Activated CD4-positive, CD25-positive, alpha-beta regulatory T cell treated with anti-CD3 and anti-CD28 coated beads, Interleukin-2, amount 50 U/mL, for 16 hours (primary cell): Measurements from ENCODE around the gene GMIP.
A peak's percentile ranks its signal among the peaks of the same experiment; 100 is the strongest.
"Not testable (repeated sequence)": the region's sequence is repeated elsewhere in the genome, so short reads cannot be mapped to it uniquely, and the experiment has no call there.

Experiments used
- DNase-seq: peaks from one replicate; pipeline ENCODE4 v3.0.0-alpha.2; 2020; ENCODE audit warnings: low read depth, low spot score

Gene GMIP

DNA sequence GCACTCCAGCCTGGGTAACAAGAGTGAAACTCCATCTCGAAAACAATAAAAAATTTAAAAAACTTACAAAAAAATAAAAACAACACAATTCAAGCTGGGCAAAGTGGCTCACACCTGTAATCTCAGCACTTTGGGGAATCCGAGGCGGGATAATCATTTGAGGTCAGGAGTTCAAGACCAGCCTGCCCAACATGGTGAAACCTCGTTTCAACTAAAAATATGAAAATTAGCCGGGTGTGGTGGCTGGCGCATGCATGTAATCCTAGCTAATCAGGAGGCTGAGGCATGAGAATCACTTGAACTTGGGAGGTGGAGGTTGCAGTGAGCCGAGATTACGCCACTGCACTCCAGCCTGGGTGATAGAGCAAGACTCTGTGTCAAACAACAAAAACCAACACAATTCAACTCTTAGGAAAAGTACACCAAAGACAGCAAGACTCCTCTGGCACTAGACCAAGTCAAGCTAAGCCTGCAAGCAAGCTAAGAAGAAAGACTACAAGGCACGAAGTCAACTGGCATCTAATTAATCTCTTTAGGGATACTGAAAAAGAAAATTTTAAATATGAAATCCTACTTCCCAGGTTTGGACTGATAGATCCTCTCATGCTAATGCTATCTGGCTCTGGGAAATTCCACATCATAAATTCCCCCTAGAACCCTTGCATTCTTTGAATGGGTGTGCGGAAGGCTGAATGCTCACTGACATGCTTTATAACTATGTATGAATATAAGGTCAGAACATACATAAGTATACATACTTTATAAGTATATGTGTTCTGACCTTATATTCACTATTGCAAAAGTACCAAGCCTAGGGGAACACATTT lies 32.9 kb downstream of the GMIP start:
- no peak for DNase-seq

- not testable (repeated sequence) for DNase-seq
These were observed 36.8 kb downstream of the GMIP start for GRCh38 chr19:19606686-19607085.

DNA sequence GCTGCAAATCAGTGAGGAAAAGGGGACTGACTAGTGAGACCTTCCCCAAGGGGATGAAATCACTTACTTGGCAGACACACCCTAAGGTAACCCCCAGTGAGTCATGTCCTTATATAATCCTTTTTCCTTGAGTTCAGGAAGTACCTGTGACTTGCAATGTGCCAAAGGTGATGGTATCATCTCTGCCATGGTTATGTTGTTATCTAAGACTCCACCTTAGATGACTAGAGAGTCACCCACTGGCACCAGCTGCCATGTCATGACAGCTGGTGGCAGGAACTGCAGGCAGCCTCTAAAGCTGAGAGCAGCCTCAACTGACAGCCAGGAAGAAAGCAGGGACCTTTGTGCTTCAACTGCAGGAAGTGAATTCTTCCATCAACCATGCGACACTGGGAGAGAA lies 37.4 kb downstream of the GMIP start:
- no peak for DNase-seq

- no peak for DNase-seq
These were observed 40.6 kb downstream of the GMIP start for GRCh38 chr19:19602713-19603324.

DNA sequence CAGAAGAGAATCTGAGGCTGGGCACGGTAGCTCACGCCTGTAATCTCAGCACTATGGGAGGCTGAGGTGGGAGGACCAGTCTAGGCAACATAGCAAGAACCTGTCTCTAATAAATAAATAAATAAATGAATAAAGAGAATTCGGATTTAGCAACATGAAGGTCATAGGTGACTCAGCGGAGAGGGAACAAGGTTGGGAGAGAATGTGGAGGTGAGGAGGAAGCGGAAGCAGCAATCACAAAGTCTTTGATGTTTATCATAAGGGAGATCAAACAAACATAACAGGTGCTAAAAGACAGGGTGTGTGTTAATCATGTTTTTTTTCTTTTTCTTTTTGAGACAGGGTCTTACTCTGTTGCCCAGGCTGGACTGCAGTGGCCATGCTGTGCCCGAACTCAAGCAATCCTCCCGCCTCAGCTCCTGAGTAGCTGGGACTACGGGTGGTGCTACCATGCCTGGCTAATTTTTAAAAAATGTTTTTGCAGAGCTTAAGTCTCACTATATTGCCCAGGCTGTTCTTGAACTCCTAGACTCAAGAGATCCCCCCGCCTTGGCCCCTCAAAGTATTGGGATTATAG lies 41.2 kb downstream of the GMIP start:
- no peak for DNase-seq

DNA sequence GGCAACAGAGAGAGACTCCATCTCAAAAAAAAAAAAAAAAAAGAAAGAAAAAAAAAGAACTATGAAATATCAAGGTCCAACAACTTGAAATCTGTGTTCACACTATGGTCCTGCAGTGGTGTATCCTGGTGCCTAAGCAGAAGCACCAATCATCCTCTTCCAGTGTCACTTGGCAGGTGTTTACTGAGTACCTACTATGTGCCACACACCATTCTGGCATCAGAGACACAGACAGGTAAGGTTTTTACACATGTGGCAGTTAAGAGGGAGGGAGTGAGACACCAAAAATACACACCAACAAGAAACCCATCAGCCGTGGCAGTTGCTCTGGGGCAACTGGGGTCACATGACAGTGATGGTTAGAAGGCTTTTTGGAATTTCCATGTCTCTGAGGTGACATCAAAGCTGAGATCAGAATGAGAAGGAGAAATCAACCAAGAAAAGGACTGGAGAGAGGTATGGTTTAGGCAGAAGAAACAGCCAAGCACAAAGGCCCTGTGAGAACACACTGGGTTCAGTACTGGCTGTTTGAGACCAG lies 42.6 kb downstream of the GMIP start:
- no peak for DNase-seq

GRCh38 chr19:19598728-19599451 lies 44.6 kb downstream of the GMIP start:
- peak; percentile 43 for DNase-seq

GRCh38 chr19:19597809-19598306 lies 45.6 kb downstream of the GMIP start:
- peak; percentile 40 for DNase-seq

DNA sequence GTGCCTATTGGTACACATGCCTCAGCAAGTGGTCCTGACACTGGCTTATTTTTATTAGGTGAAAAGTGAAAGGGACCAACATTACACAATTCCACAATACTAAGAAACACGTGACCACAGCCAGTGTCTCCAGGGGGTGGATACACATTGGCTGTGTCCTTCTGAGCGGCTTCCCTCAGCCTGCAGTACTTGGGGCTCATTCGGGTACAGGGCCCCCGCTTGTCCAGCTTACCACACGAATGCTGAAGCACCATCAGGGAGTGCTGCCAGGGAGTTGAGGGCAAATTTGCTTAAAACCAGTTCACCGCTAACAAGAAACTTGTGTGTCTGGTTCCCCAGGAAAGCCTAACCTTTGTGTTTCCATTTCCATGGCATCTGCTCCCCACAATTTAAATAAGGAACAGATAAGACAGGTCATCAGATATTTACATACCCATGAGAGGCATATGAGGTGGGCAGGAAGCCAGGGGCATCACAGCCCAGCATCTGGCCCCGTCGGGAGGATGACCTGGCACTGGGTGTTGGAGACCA lies 48.2 kb downstream of the GMIP start:
- DNase-seq, result no peak

GRCh38 chr19:19594381-19594780 lies 49.1 kb downstream of the GMIP start:
- DNase-seq, result no peak

DNA sequence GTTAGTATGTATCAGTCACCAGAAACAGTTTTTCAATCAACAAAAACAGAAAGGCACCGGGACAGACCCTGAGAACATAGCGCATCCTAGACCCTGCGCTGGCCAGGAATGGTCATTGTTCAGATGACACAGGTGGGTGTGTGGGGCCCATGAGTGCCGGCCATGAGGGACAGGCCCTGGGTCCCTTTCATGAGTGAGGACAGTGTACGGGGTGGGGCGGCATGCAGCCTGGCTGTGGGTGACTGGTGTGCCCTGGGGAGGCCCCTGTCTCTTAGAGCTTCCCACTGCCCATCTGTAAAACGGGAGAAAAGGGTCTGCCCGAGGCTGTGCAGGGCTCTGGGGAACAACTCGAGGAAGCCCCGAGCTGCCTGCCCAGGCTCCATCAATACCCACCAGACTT lies 50.8 kb downstream of the GMIP start:
- DNase-seq, result no peak

DNA sequence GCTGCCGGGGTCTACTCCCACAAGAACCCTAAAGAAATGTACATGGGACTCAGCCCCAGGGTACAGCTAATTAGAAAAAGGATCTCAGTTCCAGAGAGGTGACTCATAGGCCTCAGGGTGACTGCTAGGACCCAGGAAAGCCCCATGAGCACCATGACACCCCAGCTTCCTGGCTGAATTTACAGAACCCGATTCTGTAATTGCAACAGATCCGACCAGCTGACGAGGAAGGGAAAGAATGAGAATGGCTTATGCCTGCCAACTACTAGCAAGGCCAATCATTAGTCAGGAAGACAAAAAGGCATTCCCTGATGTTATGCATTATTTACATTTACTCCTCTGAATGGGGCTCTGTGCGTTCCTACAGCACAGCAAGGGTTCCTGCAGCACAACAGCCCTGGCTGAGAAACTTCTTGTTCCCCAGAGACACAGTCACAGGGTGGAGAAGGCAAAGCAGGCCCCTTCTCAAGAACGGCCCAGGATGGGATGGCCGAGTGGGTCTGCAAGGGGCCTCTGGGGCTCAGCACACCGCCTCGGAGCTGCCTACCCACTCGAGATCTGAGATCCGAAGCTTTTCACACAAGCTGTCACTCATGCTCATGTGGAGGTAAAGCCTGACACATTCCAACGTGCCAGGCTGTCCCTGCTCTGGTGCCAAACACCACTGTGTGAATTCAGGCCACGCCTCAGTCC lies 52.2 kb downstream of the GMIP start:
- DNase-seq, result peak; percentile 44

DNA sequence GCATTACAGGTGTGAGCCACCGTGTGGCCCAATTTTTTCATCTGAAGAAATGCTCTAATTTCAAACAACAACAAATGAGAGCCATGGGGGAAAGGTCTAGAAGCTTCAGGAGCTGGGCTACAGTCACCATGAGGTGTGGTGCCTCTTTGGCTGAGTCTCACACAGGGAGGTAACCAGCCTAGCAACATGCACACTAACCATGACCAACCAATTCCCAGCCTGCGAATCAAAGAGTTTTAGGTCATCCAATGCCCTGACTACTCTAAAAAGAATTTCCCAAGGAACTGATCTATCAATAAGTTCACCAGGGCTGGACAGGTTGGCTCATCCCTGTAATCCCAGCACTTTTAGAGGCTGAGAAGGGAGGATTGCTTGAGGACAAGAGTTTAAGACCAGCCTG lies 54.9 kb downstream of the GMIP start:
- DNase-seq, result no peak

DNA sequence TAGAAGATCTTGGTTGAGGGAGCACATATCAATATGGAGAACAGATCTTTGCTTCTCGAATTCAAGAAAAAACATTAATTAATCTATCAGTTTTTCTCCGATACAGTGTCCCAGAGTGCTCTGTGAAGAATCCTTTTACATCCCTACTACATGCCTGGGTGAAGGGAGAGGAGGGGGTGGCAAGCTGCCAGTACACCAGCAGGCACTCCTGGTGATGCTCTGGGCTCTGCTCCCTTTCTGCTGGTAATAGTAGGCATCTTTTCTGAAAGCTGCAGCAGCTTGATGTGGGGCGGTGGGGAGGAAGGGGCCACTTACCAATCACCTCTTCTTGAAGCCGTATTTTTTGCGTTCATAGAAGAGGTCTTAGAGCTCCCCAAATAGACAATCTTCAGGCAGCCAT lies 55.7 kb downstream of the GMIP start:
- no peak for DNase-seq

DNA sequence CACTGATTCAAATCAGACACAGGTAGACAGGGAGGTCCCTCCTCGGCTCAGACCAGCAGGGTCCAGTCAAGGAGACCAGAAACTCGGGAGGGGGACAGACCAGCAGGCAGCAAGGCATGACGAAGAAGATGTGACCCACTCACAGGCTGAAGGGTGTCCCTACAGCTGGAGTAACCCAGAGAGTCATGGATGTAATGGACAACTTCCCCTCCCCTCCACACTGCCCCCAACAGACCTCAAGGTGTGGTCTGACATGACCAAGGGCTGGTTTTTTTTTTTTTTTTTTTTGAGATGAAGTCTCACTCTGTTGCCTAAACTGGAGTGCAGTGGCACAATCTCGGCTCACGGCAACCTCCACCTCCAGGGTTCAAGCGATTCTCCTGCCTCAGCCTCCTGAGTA lies 59.1 kb downstream of the GMIP start:
- DNase-seq, result no peak

DNA sequence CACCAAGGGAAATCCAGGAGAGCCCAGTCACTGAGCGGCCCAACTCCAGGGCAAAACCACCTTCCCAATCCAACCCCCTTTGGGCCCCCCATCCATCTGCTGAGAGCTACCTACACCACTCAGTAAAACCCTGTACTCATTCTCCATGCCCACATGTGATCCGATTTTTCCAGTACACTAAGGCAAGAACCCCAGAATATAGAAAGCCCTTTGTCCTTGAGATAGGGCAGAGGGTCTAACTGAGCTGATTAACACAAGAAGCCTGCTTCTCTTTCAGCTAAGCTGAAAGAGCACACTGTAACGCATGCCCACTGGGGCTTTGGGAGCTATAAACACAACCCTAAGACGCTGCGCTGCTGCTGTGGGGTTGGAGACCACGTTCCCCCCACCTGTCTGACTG lies 61.0 kb downstream of the GMIP start:
- no peak for DNase-seq

DNA sequence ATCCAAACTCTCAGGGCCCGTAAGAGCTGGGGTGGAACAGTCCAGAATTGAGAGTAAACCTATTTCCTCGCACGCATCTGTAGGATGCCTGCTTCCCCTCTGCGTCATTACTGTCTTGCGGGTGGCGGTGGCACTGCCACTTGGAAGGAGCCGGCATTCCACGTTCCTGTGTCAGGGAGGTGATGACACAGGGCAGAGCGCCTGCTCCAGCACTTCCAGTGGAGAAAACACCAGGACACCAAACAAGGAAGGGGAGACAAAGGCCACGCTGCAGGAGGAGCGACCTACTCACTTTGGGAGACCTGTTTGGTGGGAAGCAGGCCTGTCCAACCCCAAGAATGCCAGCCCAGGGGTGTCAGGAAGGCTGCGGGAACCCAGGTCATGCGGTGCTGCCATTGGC lies 62.1 kb downstream of the GMIP start:
- no peak for DNase-seq

- DNase-seq, result no peak
These were observed 63.0 kb downstream of the GMIP start for GRCh38 chr19:19580418-19580817.

- no peak for DNase-seq
These were observed 63.7 kb downstream of the GMIP start for GRCh38 chr19:19579533-19580361.
